Hepatocyte (in vitro differentiated cells): Measurements from ENCODE around the gene PCDH7. TPM values are rescaled to one million over a fixed set of nuclear protein-coding genes. Genes with fewer than 3 reads are reported as not detected.

ENCODE experiments used
- DNase-seq: peaks from one replicate; pipeline ENCODE4 v3.0.0-alpha.2; 2016; ENCODE audit warnings: low spot score
- H2AFZ ChIP-seq: fragments of 200-600 bp; sonication (generic); 2 replicates; pipeline ENCODE4 v1.6.0; 2016; ENCODE audit warnings: antibody characterized with exemption, mild to moderate bottlenecking
- H3K27ac ChIP-seq: fragments of 200-600 bp; sonication (generic); 2 replicates; pipeline ENCODE4 v1.5.1; 2016; ENCODE audit warnings: mild to moderate bottlenecking
- H3K27me3 ChIP-seq: fragments of 200-600 bp; sonication (generic); 2 replicates; pipeline ENCODE4 v1.6.1; 2016
- H3K36me3 ChIP-seq: fragments of 200-600 bp; sonication (generic); replicated peaks from 2 replicates; pipeline ENCODE4 v1.5.1; 2016; ENCODE audit warnings: low read depth; ENCODE audit not compliant: insufficient read depth
- H3K4me1 ChIP-seq: fragments of 200-600 bp; sonication (generic); 2 replicates; pipeline ENCODE4 v1.5.1; 2016; ENCODE audit warnings: mild to moderate bottlenecking, moderate library complexity; ENCODE audit not compliant: insufficient read depth
- H3K4me2 ChIP-seq: fragments of 200-600 bp; sonication (generic); 2 replicates; pipeline ENCODE4 v1.6.0; 2016
- H3K4me3 ChIP-seq: fragments of 200-600 bp; sonication (generic); 2 replicates; pipeline ENCODE4 v1.5.1; 2016; ENCODE audit warnings: mild to moderate bottlenecking
- H3K79me2 ChIP-seq: fragments of 200-600 bp; sonication (generic); 2 replicates; pipeline ENCODE4 v1.6.0; 2017; ENCODE audit warnings: mild to moderate bottlenecking
- H3K9me2 ChIP-seq: fragments of 200-600 bp; sonication (generic); replicated peaks from 2 replicates; pipeline ENCODE4 v1.6.0; 2017; ENCODE audit warnings: mild to moderate bottlenecking; ENCODE audit not compliant: insufficient read depth
- H3K9me3 ChIP-seq: fragments of 200-600 bp; sonication (generic); 2 replicates; pipeline ENCODE4 v1.5.1; 2016; ENCODE audit warnings: low read depth, mild to moderate bottlenecking
- H4K20me1 ChIP-seq: fragments of 200-600 bp; sonication (generic); 2 replicates; pipeline ENCODE4 v1.6.0; 2016; ENCODE audit warnings: mild to moderate bottlenecking; ENCODE audit not compliant: insufficient read depth, poor library complexity, severe bottlenecking
- CTCF ChIP-seq: fragments of 200-600 bp; sonication (generic); IDR thresholded peaks from 2 replicates; pipeline ENCODE4 v1.5.1; 2016; ENCODE audit warnings: antibody characterized with exemption, mild to moderate bottlenecking; ENCODE audit not compliant: poor library complexity
- EZH2 ChIP-seq: fragments of 200-600 bp; sonication (generic); IDR thresholded peaks from 2 replicates; pipeline ENCODE4 v1.6.1; 2016; ENCODE audit warnings: antibody characterized with exemption, mild to moderate bottlenecking, borderline replicate concordance
- EZH2phosphoT487 ChIP-seq: fragments of 200-600 bp; sonication (generic); IDR thresholded peaks from one replicate; pipeline ENCODE4 v1.6.1; 2018; ENCODE audit warnings: antibody characterized with exemption, mild to moderate bottlenecking, low read depth, moderate library complexity; ENCODE audit not compliant: unreplicated experiment, severe bottlenecking
- WGBS: methylation state at CpG from one replicate; pipeline ENCODE4 v1.1.6; 2016; ENCODE audit warnings: low lambda C conversion rate; ENCODE audit errors: missing lambda C conversion rate; 5-methylcytosine and 5-hydroxymethylcytosine counted together
- polyA plus RNA-seq: library from polyadenylated mRNA; unstranded; fragments of >200 nt; fragmentation: Nextera tagmentation; extraction: Ambion mirVana; gene quantifications from 2 replicates; pipeline ENCODE4 v1.2.1, GENCODE V29; 2016
- total RNA-seq: library from RNA; depleted of rRNA; stranded (reverse); fragments of >200 nt; gene quantifications from 2 replicates; pipeline ENCODE4 v1.2.3, GENCODE V29; 2014

The PCDH7 gene
- total and polyA plus RNA-seq, 2 experiments from 2014 or later: 34.0 to 59.9 TPM

- H3K36me3 ChIP-seq: no peaks in the 10 kb centered on the region
- H2AFZ ChIP-seq: no peak overlapping the region
- no peak overlapping the region for H3K4me3 ChIP-seq
- no peaks in the 10 kb centered on the region for H3K4me1 ChIP-seq
- H4K20me1 ChIP-seq: peaks cover 21% of the 10 kb centered on the region
- peaks cover 88% of the 10 kb centered on the region for H3K79me2 ChIP-seq
- H3K9me3 ChIP-seq: no peaks in the 10 kb centered on the region
- H3K4me2 ChIP-seq: peak overlapping the region; percentile 95
- no peak for TF ChIP-seq CTCF
- TF ChIP-seq EZH2phosphoT487: no peak
- TF ChIP-seq EZH2: no peak
- 79% methylated on average over 2 of the region's 2 CpGs for WGBS
- H3K27me3 ChIP-seq: no peaks in the 10 kb centered on the region
- H3K9me2 ChIP-seq: no peaks in the 10 kb centered on the region
- H3K27ac ChIP-seq: no peak overlapping the region
- DNase-seq: no peak
These were observed 8.1 kb downstream of the PCDH7 start for GRCh38 chr4:30728311-30728710.

GRCh38 chr4:30743897-30744296, 23.7 kb downstream of the PCDH7 start:
- TF ChIP-seq CTCF (no peak), EZH2phosphoT487 (no peak), EZH2 (no peak)
- H3K27ac ChIP-seq: no peak overlapping the region
- no peak for DNase-seq
- no peak overlapping the region for H2AFZ ChIP-seq
- 52% methylated on average over 3 of the region's 3 CpGs for WGBS
- no peak overlapping the region for H3K4me3 ChIP-seq
- H3K9me3 ChIP-seq: no peaks in the 10 kb centered on the region
- H4K20me1 ChIP-seq: no peaks in the 10 kb centered on the region
- peaks cover 2% of the 10 kb centered on the region for H3K79me2 ChIP-seq
- H3K9me2 ChIP-seq: no peaks in the 10 kb centered on the region
- H3K36me3 ChIP-seq: no peaks in the 10 kb centered on the region
- no peak overlapping the region for H3K4me2 ChIP-seq
- no peaks in the 10 kb centered on the region for H3K4me1 ChIP-seq
- no peaks in the 10 kb centered on the region for H3K27me3 ChIP-seq

- Histone ChIP-seq H3K4me3 (no peak overlapping the region), H3K4me1 (no peaks in the 10 kb centered on the region), H3K27ac (no peak overlapping the region), H3K9me2 (no peaks in the 10 kb centered on the region), H3K79me2 (peaks cover 2% of the 10 kb centered on the region), H2AFZ (no peak overlapping the region), H4K20me1 (no peaks in the 10 kb centered on the region), H3K36me3 (no peaks in the 10 kb centered on the region), H3K27me3 (no peaks in the 10 kb centered on the region), H3K9me3 (no peaks in the 10 kb centered on the region), H3K4me2 (no peak overlapping the region)
- TF ChIP-seq CTCF (no peak), EZH2 (no peak), EZH2phosphoT487 (no peak)
- no peak for DNase-seq
These were observed 24.2 kb downstream of the PCDH7 start for GRCh38 chr4:30744386-30744785.
